H9 (cell line): ENCODE results near the gene CIPC. TPM values are rescaled to one million over a fixed set of nuclear protein-coding genes. Genes with fewer than 3 reads are reported as not detected.

Experiments used
- DNase-seq: peaks from one replicate; pipeline ENCODE4 v3.0.0-alpha.2; 2017
- H2AFZ ChIP-seq: one replicate; pipeline ENCODE4 v1.6.1; 2013; ENCODE audit warnings: mild to moderate bottlenecking, low read length, control low read depth, moderate library complexity
- H2AK5ac ChIP-seq: 2 replicates; pipeline ENCODE4 v1.6.1; 2013; ENCODE audit warnings: low read length, control low read depth, mixed read lengths; ENCODE audit not compliant: insufficient read length
- H2BK120ac ChIP-seq: one replicate; pipeline ENCODE4 v1.6.1; 2013; ENCODE audit warnings: low read depth, mild to moderate bottlenecking, low read length, control low read depth, inconsistent platforms; ENCODE audit not compliant: poor library complexity, severe bottlenecking
- H2BK12ac ChIP-seq: 2 replicates; pipeline ENCODE4 v1.6.1; 2013; ENCODE audit warnings: low read length, control low read depth, mixed read lengths, low read depth; ENCODE audit not compliant: insufficient read length
- H2BK15ac ChIP-seq: 2 replicates; pipeline ENCODE4 v1.6.1; 2013; ENCODE audit warnings: low read depth, low read length, control low read depth
- H2BK20ac ChIP-seq: one replicate; pipeline ENCODE4 v1.6.1; 2013; ENCODE audit warnings: low read depth, mild to moderate bottlenecking, low read length, control low read depth, inconsistent platforms; ENCODE audit not compliant: poor library complexity, severe bottlenecking
- H2BK5ac ChIP-seq: 2 replicates; pipeline ENCODE4 v1.6.1; 2013; ENCODE audit warnings: low read length, control low read depth, mixed read lengths; ENCODE audit not compliant: insufficient read length
- H3K14ac ChIP-seq: 2 replicates; pipeline ENCODE4 v1.6.1; 2013; ENCODE audit warnings: low read length, control low read depth; ENCODE audit not compliant: insufficient read depth
- H3K18ac ChIP-seq: 2 replicates; pipeline ENCODE4 v1.6.1; 2013; ENCODE audit warnings: low read depth, mild to moderate bottlenecking, mixed read lengths, low read length, control low read depth; ENCODE audit not compliant: insufficient read length
- H3K23ac ChIP-seq: 2 replicates; pipeline ENCODE4 v1.6.1; 2013; ENCODE audit warnings: low read length, control low read depth, mixed read lengths, low read depth; ENCODE audit not compliant: insufficient read length
- H3K23me2 ChIP-seq: 2 replicates; pipeline ENCODE4 v1.6.1; 2013; ENCODE audit warnings: low read depth, mild to moderate bottlenecking, mixed read lengths, low read length, control low read depth; ENCODE audit not compliant: insufficient read length, poor library complexity, severe bottlenecking
- H3K27ac ChIP-seq: 2 replicates; pipeline ENCODE4 v1.5.1; 2013; ENCODE audit warnings: low read length, control low read depth, mixed read lengths, low read depth; ENCODE audit not compliant: insufficient read length
- H3K27me3 ChIP-seq: 2 replicates; pipeline ENCODE4 v1.6.1; 2013; ENCODE audit warnings: low read length, control low read depth, inconsistent platforms; ENCODE audit not compliant: insufficient read depth
- H3K4ac ChIP-seq: 2 replicates; pipeline ENCODE4 v1.6.1; 2013; ENCODE audit warnings: low read depth, mild to moderate bottlenecking, control low read depth, inconsistent platforms, low read length, moderate library complexity
- H3K4me1 ChIP-seq: 2 replicates; pipeline ENCODE4 v1.6.1; 2013; ENCODE audit warnings: low read length, control low read depth, inconsistent platforms; ENCODE audit not compliant: insufficient read depth
- H3K4me2 ChIP-seq: 2 replicates; pipeline ENCODE4 v1.6.1; 2013; ENCODE audit warnings: low read length, control low read depth, mixed read lengths; ENCODE audit not compliant: insufficient read length, insufficient read depth
- H3K56ac ChIP-seq: 2 replicates; pipeline ENCODE4 v1.6.1; 2013; ENCODE audit warnings: low read depth, mild to moderate bottlenecking, mixed read lengths, low read length, control low read depth; ENCODE audit not compliant: insufficient read length
- H3K79me1 ChIP-seq: 2 replicates; pipeline ENCODE4 v1.6.1; 2013; ENCODE audit warnings: low read depth, mild to moderate bottlenecking, moderate library complexity, low read length, control low read depth, inconsistent platforms; ENCODE audit not compliant: insufficient read depth, poor library complexity, severe bottlenecking
- H3K79me2 ChIP-seq: 2 replicates; pipeline ENCODE4 v1.6.1; 2013; ENCODE audit warnings: low read length, control low read depth, inconsistent platforms; ENCODE audit not compliant: insufficient read depth
- H3K9ac ChIP-seq: 2 replicates; pipeline ENCODE4 v1.6.1; 2013; ENCODE audit warnings: low read length, control low read depth, mixed read lengths; ENCODE audit not compliant: insufficient read length; ENCODE audit errors: extremely low read depth
- H3K9me3 ChIP-seq: one replicate; pipeline ENCODE4 v1.6.1; 2013; ENCODE audit warnings: low read depth, low read length, inconsistent platforms; ENCODE audit not compliant: control insufficient read depth
- H3T11ph ChIP-seq: one replicate; pipeline ENCODE4 v1.6.1; 2013; ENCODE audit warnings: mild to moderate bottlenecking, low read length, control low read depth, inconsistent platforms
- H4K20me1 ChIP-seq: one replicate; pipeline ENCODE4 v1.6.1; 2013; ENCODE audit not compliant: control insufficient read depth, insufficient read length, insufficient read depth
- H4K5ac ChIP-seq: 2 replicates; pipeline ENCODE4 v1.6.1; 2013; ENCODE audit warnings: low read depth, mild to moderate bottlenecking, mixed read lengths, low read length, control low read depth; ENCODE audit not compliant: insufficient read length
- H4K8ac ChIP-seq: replicated peaks from 2 replicates; pipeline ENCODE4 v1.6.1; 2013; ENCODE audit warnings: low read length, control low read depth, mixed read lengths, low read depth; ENCODE audit not compliant: insufficient read length
- H4K91ac ChIP-seq: 2 replicates; pipeline ENCODE4 v1.6.1; 2013; ENCODE audit warnings: low read depth, mild to moderate bottlenecking, moderate library complexity, mixed read lengths, low read length, control low read depth; ENCODE audit not compliant: insufficient read length
- H3K27ac Mint-ChIP-seq, 3 experiments: 2 replicates in 2 of 3; 3 replicates in 1 of 3; pipeline ENCODE4 v1.8.0; 2020 to 2021; ENCODE audit warnings: mixed read lengths in 3 of 3, mild to moderate bottlenecking in 1 of 3, moderate library complexity in 1 of 3
- H3K27me3 Mint-ChIP-seq: 2 replicates; pipeline ENCODE4 v1.8.0; 2021; ENCODE audit warnings: low read depth, mild to moderate bottlenecking, moderate library complexity, mixed read lengths
- H3K36me3 Mint-ChIP-seq, 3 experiments: 2 replicates in 2 of 3; 3 replicates in 1 of 3; pipeline ENCODE4 v1.8.0; 2020 to 2021; ENCODE audit warnings: low read depth in 3 of 3, mixed read lengths in 3 of 3; ENCODE audit not compliant: insufficient read depth in 1 of 3
- H3K4me1 Mint-ChIP-seq, 2 experiments: 2 replicates each; pipeline ENCODE4 v1.8.0; 2020; ENCODE audit warnings: mixed read lengths in 2 of 2
- H3K4me3 Mint-ChIP-seq, 2 experiments: 2 replicates in 1 of 2; 3 replicates in 1 of 2; pipeline ENCODE4 v1.8.0; 2020 to 2021; ENCODE audit warnings: mild to moderate bottlenecking in 2 of 2, mixed read lengths in 2 of 2, moderate library complexity in 1 of 2
- H3K9me3 Mint-ChIP-seq, 2 experiments: 2 replicates in 1 of 2; 3 replicates in 1 of 2; pipeline ENCODE4 v1.8.0; 2020; ENCODE audit warnings: mild to moderate bottlenecking in 2 of 2, mixed read lengths in 2 of 2, moderate library complexity in 1 of 2
- WGBS: extraction: QIAGEN DNeasy Blood & Tissue Kit; methylation state at CpG from one replicate; pipeline ENCODE4 v1.1.7; 2013; ENCODE audit warnings: missing lambda C conversion rate, low lambda C conversion rate, mixed read lengths; ENCODE audit not compliant: insufficient read length; ENCODE audit errors: extremely low coverage; 5-methylcytosine and 5-hydroxymethylcytosine counted together
- total RNA-seq: library from RNA; stranded (reverse); gene quantifications from 2 replicates; pipeline ENCODE4 v1.2.1, GENCODE V29; 2021
- TF ChIP-seq, protein P1 (sequence below): fragments of 200-600 bp; sonication (generic); conservative IDR thresholded peaks from 3 replicates; pipeline ENCODE4 v1.8.0; 2021; ENCODE audit warnings: antibody characterized with exemption, mild to moderate bottlenecking

CIPC gene
- total RNA-seq, 1 experiment from 2014 or later, result 23.4 TPM

DNA sequence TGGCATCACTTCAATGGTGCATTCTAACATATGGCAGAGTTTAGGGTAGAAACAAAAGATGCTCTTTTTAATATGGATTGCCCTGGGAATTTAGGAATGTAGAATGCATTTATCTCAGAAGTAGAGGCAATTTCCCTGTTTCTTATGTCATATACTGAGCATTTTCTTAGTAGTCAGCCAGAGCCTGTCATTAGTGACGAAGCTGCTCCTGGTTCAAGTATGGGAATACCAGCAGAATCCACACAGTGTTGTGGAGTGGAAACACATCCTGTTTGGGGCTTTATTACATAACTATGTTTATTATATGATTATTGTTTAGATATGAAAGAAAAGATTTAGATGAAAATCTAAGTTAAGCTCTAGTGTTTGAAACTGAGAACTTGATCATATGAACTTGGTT is 12.2 kb downstream of the CIPC start:
- H3K27ac ChIP-seq, result peak overlapping the region; percentile 92
- H4K8ac ChIP-seq, result no peak overlapping the region
- H4K20me1 ChIP-seq, result no peaks in the 10 kb centered on the region
- no peak overlapping the region for H3K14ac ChIP-seq
- H3K23me2 ChIP-seq, result no peaks in the 10 kb centered on the region
- no peak for DNase-seq
- no peak overlapping the region for H3K4me2 ChIP-seq
- H2AFZ ChIP-seq, result no peak overlapping the region
- no peak overlapping the region for H4K5ac ChIP-seq
- Mint-ChIP-seq H3K27ac (peak overlapping the region in 2 of 3 experiments; percentile 72 to 99; a peak in 4 of 7 replicates), H3K36me3 (peaks cover 37 to 62% (median 52%) of the 10 kb centered on the region in 3 experiments; a peak in 6 of 7 replicates), H3K4me3 (no peak overlapping the region; a peak in 1 of 5 replicates), H3K27me3 (no peaks in the 10 kb centered on the region), H3K4me1 (peaks cover 49 to 61% of the 10 kb centered on the region in 2 experiments), H3K9me3 (no peaks in the 10 kb centered on the region; a peak in 1 of 5 replicates)
- H2BK120ac ChIP-seq, result no peak overlapping the region
- WGBS, result no CpG with 5 or more reads among the region's 1 CpG
- no peak overlapping the region for H2BK20ac ChIP-seq
- no peak overlapping the region for H2BK5ac ChIP-seq
- TF ChIP-seq, protein P1, sequence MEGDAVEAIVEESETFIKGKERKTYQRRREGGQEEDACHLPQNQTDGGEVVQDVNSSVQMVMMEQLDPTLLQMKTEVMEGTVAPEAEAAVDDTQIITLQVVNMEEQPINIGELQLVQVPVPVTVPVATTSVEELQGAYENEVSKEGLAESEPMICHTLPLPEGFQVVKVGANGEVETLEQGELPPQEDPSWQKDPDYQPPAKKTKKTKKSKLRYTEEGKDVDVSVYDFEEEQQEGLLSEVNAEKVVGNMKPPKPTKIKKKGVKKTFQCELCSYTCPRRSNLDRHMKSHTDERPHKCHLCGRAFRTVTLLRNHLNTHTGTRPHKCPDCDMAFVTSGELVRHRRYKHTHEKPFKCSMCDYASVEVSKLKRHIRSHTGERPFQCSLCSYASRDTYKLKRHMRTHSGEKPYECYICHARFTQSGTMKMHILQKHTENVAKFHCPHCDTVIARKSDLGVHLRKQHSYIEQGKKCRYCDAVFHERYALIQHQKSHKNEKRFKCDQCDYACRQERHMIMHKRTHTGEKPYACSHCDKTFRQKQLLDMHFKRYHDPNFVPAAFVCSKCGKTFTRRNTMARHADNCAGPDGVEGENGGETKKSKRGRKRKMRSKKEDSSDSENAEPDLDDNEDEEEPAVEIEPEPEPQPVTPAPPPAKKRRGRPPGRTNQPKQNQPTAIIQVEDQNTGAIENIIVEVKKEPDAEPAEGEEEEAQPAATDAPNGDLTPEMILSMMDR, result no peak
- no peak overlapping the region for H3K23ac ChIP-seq
- H3K56ac ChIP-seq, result no peak overlapping the region
- no peak overlapping the region for H2AK5ac ChIP-seq
- H3K9me3 ChIP-seq, result no peaks in the 10 kb centered on the region
- no peak overlapping the region for H3K4ac ChIP-seq
- no peak overlapping the region for H3K9ac ChIP-seq
- H4K91ac ChIP-seq, result no peak overlapping the region
- no peak overlapping the region for H3K18ac ChIP-seq
- peaks cover 4% of the 10 kb centered on the region for H3K79me1 ChIP-seq
- H3K27me3 ChIP-seq, result no peaks in the 10 kb centered on the region; the same call in 1 of the 2 replicates
- H2BK15ac ChIP-seq, result no peak overlapping the region
- no peak overlapping the region for H2BK12ac ChIP-seq
- peak overlapping the region; percentile 29 for H3T11ph ChIP-seq
- peaks cover 12% of the 10 kb centered on the region for H3K4me1 ChIP-seq
- no peaks in the 10 kb centered on the region for H3K79me2 ChIP-seq
